GM12874 (cell line): ENCODE measurements around the gene ANKRD13D.

Experiments used
- TF ChIP-seq, protein P1 (sequence below): IDR thresholded peaks from 2 replicates; pipeline ENCODE4 v1.5.1; 2011; ENCODE audit warnings: low read depth, mild to moderate bottlenecking, control low read depth, low read length, moderate library complexity; ENCODE audit not compliant: insufficient read depth

Gene ANKRD13D

DNA sequence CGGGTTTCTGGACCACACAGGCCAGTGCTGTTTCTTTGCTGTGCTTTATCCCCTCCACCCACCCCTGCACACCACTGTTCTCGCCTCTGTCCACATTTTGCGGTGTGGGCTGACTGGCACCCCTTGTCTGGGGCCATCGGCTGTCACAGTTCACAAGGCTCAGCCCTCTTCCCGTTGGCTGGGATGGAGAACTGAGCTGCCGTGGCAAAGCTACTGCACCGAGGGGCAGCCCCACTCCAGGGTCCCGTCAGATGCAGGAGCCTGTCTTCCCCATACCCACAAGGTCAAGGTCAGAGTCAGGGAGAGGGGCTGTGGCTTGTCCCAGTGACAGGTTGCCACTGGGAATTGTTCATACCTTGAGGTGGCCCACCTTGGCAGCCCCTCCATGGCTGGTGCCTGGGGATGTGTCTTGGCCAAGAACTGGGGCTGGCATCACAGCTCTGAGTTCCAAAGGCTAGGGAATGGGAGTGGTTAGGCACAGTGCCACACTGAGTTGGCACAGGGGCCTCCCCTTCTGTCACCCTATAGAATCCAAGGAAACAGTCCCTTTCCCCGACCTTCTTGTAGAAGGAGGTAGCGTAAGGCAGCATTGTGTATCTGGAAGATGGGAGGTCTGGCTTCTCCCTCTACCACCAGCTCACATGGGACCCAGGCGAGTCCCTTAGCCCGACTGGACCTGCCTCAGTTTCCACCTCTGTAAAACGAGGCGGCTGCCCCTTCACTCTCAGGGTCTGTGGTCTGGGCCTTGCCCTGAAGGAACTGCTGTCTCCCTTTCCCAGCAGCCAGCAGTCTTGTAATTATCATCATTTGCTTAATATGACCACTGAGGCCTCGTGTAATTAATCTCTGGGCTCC lies 19.5 kb upstream of the ANKRD13D start:
- TF ChIP-seq, protein P1, sequence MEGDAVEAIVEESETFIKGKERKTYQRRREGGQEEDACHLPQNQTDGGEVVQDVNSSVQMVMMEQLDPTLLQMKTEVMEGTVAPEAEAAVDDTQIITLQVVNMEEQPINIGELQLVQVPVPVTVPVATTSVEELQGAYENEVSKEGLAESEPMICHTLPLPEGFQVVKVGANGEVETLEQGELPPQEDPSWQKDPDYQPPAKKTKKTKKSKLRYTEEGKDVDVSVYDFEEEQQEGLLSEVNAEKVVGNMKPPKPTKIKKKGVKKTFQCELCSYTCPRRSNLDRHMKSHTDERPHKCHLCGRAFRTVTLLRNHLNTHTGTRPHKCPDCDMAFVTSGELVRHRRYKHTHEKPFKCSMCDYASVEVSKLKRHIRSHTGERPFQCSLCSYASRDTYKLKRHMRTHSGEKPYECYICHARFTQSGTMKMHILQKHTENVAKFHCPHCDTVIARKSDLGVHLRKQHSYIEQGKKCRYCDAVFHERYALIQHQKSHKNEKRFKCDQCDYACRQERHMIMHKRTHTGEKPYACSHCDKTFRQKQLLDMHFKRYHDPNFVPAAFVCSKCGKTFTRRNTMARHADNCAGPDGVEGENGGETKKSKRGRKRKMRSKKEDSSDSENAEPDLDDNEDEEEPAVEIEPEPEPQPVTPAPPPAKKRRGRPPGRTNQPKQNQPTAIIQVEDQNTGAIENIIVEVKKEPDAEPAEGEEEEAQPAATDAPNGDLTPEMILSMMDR = no peak

DNA sequence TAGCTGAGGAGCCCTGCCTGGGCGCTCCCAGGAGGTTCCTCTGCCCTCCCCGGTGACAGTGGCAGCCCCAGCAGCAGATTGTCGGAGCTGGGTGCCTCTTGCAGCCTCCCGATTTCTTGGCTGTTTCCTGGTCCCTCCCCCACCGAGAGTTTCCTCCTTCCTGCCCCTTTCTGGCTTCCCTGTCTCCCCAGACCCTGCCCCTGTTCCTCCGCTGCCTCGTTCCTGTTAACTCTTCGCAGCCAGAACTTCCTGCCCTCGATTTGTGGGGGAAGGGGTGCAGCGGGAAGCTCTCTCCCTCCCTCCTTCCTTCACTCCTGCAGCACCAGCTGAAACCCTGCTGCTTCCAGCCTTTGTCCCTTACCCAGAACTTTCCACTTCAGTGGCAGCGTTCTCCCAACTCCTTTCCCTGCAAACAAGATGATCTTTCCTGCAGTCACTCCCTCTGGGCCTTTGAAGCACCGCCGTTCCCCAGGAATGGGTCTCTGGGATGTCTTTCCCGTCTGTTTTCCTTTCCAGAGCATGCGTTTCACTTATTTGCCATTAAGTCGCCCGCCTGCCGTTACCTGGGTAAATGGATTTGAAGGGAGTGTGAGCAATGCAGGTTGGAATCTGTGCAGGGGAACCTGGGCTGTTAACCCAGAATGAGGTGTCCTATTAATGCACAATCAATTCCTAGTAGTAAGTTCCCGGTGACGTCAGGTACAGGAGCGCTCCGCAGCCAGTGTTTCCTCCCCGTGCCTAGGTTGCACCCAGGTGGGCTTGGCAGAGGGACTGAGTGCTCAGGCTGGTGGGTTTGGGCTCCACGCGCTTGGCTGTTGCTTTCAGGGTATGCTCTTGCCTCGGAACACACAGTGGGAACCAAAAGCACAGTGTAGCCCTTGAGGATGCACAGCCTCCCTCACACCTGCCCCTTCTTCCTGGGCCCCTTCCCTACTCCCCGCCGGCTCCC lies 18.6 kb upstream of the ANKRD13D start:
- TF ChIP-seq, protein P1 = no peak

DNA sequence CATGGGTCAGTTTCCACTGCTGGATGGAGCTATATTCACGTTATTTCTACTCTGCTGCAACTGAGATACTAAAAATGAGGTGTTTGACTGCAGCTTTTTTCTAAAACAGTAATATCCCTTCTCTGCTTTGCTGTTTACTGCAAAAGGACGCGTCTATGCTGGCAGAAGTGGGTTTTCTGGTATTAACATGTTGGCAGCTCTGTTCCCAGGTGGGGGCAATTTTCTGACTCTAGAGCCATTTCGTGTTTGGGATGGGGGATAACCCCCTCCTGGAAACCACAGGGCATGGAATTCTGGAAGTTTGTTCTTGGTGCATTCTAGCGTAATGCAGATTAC lies 17.9 kb upstream of the ANKRD13D start:
- TF ChIP-seq, protein P1 = no peak

DNA sequence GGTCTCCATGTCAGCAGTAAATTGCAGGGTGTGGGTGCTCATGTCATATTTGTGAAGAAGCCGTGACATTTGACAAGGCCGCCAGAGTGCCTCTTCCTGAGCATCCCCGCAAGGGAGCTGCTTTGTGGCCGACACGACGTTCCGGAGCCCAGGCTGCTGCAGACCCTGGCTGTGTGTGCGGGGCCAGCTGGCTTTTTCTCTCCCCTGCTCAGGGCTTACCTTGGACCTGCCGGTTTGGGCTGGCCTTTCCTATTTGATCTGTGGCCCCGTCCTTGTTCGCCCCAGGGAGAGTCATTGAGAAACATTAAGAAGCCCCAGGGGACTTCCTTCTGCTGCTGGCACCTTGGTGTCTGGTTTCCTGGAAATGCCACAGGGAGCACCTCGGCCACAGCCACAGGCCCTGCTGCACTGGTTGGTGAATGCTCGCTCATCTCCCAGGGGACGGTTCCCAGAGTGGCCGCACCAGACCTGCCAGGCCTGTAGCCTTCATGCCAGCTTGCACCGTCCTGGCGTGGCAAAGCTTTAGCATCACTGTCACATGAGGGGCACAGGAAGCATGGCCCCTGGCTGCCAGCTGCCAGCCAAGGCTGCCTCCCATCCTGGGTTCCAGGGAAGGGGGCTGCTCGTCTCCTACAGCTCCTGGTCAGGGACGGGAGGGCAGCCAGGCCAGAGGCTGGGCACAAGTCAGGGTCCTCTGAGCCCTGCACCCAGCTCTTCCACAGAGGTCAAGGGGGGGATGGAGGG lies 17.4 kb upstream of the ANKRD13D start:
- TF ChIP-seq, protein P1 = no peak

DNA sequence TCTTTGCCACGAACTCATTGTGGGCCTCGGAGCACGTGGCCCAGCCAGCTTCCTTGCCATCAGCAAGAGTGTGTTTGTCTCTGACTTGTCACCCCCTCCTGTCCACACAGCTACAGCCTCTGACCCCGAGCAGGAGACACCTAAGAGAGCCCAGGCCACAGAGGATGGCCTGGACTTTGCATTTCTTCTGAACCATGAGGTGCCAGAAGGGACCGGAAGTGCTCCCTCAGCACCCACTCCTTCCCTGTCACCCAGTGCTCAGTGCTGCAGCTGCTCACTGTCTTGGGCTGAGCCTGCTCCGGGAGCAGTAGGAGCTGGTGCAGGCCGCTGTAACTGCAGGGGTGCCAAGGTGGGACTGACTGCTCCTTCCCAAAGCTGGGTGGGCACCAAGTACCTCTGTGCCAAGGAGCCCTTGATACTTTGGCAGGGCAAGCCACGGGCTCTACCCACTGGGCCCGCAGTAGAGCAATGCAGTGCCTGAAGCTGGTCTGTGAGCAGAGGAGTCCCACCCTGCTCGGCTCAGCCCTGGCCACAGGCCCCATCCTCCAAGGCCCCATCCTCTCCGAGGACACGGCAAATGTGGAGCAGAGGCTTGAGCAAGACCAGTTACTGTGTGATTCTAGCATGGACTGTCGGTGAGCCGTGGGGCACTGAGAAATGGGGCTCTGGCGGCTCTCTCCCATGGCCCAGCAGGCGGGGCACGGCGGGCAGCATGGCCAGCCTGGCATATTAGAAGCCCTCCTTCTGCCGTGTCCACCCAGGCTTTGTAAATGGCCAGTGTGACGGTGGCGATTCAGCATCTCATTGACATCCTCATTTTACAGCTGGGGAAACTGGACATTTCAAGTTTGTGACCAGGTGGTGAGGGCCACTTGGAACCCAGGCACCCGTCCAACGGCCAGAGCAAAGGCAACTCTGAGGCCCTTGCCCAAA lies 16.5 kb upstream of the ANKRD13D start:
- TF ChIP-seq, protein P1 = no peak

DNA sequence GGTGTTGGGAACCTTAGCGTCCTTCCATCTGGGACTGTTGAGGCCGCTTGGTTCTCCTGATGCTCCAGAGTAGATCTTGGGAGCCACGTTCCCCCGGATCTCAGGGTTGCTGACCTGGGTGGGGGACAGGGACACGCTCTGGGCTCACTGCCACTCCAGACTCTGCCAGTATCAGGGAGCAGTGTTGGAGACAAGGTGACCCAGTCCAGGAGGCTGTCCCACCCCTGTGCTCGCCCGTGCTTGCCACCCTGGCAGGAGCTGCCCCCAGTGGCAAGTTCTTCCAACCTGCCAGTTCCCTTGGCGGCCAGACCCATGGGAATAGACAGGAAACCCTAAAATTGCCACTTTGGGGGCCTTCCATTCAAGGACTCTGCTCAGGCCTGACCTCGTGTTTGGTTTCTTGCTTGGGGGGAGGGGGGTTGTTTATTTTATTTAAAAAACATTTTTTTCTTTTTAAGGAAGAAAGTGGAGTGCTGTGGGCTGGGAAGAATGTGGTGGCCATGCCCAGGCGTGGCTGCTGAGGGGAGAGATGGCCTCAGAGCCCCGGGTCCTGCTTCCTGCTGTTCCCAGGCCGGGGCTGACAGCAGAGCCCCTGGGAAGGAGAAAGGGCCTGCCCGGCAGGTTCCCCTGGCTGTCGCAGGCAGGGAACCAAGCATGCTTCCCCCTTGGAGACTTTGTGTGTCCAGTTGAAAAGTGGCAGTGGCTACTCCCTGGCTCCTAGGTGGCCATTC lies 15.7 kb upstream of the ANKRD13D start:
- TF ChIP-seq, protein P1 = no peak
